ENCODE results near the gene MAP2K5.
A peak's percentile ranks its signal among the peaks of the same experiment; 100 is the strongest.

MAP2K5 gene

DNA sequence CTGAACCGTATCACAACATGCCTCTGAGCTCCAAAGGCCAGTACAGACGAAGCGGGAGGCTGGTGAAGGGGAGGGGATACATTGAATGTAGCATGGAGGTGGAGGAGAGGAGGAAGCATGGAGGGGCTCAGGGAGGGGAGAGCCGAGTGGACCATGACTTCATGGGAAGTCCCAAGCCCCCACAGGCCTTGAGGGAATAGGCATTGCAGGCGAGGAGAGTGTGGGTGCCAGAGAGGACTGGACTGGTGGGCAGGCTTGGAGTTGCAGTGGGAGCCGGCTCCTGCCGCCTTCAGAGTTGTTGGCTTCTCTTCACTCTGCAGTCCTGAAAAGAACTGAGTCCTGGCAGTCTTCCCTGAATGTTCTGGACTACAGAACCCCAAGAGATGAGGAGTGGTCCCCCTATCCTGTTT, 300.6 kb downstream of the MAP2K5 start:
- no peak for DNase-seq

DNA sequence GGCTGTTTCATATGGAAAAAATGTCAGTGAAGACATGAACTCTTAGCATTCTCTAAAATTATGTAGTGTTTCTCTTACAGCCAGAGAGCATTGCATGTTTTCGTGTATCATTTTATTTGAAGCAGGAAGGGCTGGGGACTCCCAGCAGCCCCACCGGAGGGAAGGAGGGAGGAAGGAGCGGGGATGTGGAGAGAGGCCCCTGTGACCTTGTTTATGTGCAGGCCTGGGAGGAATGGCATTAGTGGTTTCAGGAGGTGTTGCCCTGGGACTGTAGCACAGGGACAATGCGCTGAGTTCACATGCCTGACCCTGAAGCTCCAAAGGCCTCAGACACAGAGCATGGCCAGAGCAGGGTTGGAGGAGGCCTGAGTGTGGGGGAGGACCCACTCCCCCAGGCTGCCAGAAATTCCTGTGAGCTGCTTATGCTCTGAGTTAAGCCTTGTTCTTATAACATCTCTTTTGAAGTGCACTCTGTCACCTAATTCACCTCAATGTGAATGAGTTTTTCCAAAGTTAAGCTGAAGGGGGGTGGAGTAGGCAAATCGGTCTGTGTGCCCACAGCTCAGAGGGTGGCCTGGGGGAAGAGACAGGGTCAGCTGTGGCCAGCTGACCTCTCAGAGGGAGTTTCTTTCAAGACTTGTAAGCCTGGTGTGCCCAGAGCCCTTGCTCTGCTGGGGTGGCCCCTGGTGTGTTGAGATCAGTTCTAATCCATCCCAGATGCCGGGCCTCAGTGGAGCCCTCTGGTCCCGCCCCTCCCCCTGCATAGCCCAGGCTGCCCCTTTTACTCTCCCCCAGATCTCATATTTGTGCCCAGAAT, 301.3 kb downstream of the MAP2K5 start:
- no peak for DNase-seq

- no peak for DNase-seq
These were observed 303.5 kb downstream of the MAP2K5 start for GRCh38 chr15:67845974-67846373.

DNA sequence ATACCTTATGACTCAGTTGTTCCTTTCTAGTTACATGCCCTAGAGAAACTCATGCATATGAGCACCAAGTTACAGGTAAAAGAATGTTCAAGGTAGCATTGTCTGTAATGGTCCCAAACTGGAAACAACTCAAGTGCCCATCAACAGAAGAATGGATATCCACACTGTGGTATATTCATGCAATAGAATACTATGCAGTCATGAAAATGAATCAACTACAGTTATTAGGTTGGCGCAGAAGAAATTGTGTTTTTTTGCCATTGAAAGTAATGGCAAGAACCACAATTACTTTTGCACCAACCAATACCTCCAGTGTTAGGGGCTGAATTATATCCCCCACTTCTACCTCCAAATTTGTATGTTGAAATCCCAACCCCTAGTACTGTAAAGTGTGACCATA, 307.0 kb downstream of the MAP2K5 start:
- DNase-seq = no peak

- DNase-seq = no peak
These were observed 307.8 kb downstream of the MAP2K5 start for GRCh38 chr15:67850336-67850735.

DNA sequence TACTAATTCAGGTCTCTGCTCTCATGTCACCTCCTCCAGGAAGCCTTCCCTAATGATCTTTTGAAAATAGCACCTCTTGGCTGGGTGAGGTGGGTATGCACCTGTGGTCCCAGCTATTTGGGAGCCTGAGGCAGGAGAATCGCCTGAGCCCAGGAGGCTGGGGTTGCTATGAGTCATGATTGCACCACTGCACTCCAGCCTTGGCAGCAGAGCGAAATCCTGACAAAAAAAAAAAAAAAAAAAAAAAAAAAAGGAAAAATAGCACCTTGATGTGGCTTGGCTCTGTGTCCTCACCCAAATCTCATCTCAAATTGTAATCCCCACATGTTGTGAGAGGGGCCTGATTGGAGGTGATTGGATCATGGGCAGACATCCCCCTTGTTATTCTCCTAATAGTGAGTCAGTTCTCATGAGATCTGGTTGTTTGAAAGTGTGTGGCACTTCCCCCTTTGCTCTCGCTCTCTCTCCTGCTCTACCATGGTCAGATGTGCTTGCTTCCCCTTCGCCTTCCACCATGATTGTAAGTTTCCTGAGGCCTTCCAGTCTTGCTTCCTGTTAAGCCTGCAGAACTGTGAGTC, 308.6 kb downstream of the MAP2K5 start:
- peak; percentile 31 for DNase-seq

DNA sequence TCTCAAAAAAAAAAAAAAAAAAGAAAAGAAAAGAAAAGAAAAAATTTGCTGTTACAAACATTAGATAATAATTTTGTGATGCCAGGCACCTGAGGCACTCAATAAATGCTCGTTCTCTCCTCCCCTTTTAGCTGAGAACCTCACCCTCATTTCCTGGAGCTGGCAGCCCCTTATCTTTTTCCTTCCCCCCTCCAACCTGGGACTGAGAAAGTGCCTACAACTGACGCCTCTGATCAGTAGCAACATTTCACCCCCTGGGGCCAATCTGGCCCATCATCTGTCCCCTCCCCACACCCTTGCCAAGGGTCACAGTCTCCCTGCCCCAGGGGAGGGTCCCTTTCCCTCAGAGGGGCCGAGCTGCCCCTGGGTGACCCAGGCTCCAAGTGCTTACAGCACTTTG, 309.9 kb downstream of the MAP2K5 start:
- DNase-seq = no peak

- DNase-seq = no peak
These were observed 311.0 kb downstream of the MAP2K5 start for GRCh38 chr15:67853454-67853853.

GRCh38 chr15:67854358-67854757, 311.9 kb downstream of the MAP2K5 start:
- no peak for DNase-seq

DNA sequence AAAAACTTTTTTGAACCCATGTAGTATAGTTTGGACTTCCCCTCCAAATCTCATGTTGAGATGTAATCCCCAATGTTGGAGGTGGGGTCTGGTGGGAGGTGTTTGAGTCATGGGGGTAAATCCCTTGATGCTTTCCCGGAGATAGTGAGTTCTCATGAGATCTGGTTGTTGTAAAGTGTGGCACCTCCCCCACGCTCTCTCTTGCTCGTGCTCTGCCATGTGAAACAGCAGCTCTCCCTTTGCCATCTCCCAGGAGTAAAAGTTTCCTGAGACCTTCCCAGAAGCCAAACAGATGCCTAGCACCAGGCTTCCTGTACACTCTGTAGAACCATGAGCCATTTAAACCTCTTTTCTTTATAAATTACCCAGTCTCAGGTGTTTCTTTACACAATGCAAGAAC, 313.3 kb downstream of the MAP2K5 start:
- DNase-seq = no peak
